Vagina (tissue), 2 donors: ENCODE results near the gene ZNF423.

Experiments
- CTCF ChIP-seq, 3 experiments: fragments of 450-650 bp in 2 of 3; fragments of 200-600 bp in 1 of 3; sonication (generic) in 1 of 3; IDR thresholded peaks; one replicate each; pipeline ENCODE4 v1.5.1; 2017 to 2019; ENCODE audit warnings: antibody characterized with exemption in 3 of 3, mild to moderate bottlenecking in 2 of 3, moderate library complexity in 2 of 3
- POLR2A ChIP-seq, 2 donors: fragments of 450-650 bp; IDR thresholded peaks; one replicate each; pipeline ENCODE4 v1.6.1; 2017; ENCODE audit warnings: antibody characterized with exemption in 2 of 2, mild to moderate bottlenecking in 2 of 2, moderate library complexity in 2 of 2
- POLR2AphosphoS5 ChIP-seq, 2 donors: sonication (generic); formaldehyde crosslinking; IDR thresholded peaks; one replicate each; pipeline ENCODE4 v1.9.0; 2017; ENCODE audit warnings: antibody characterized with exemption in 2 of 2, mild to moderate bottlenecking in 2 of 2, low read depth in 1 of 2; ENCODE audit not compliant: insufficient read depth in 1 of 2

DNA sequence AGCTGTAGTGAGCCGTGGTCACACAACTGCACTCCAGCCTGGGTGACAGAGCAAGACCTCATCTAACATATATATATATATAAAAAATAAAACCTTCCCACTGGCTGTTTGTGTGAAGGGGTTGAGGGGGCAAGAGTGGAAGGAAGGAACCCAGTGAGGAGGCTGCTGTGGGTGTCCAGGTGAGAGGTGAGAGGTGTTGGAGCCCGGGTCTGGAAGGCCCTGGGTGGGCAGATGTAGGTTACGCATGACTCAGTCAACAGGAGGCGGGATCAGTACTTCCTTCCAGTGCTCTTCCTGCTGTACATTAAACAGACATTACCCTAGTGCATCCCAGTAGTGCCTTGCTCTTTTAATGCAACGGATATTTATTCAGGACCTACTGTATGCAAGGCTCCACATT lies 47.0 kb upstream of the ZNF423 start:
- TF ChIP-seq CTCF (IDR thresholded peaks at IDR 0.05) (no peak), POLR2A (IDR thresholded peaks at IDR 0.05) (no peak), POLR2AphosphoS5 (IDR thresholded peaks at IDR 0.05; ENCODE audit: insufficient read depth in 1 of 2, low read depth in 1 of 2) (no peak)
